ENCODE results near the gene C10orf67. TPM values are rescaled to one million over a fixed set of nuclear protein-coding genes. Genes with fewer than 3 reads are reported as not detected.
"Not testable (repeated sequence)": the region's sequence is repeated elsewhere in the genome, so short reads cannot be mapped to it uniquely, and the experiment has no call there.

C10orf67 gene
- total RNA-seq, 2 experiments from 2014 or later = 0.15 TPM; not detected in 1

DNA sequence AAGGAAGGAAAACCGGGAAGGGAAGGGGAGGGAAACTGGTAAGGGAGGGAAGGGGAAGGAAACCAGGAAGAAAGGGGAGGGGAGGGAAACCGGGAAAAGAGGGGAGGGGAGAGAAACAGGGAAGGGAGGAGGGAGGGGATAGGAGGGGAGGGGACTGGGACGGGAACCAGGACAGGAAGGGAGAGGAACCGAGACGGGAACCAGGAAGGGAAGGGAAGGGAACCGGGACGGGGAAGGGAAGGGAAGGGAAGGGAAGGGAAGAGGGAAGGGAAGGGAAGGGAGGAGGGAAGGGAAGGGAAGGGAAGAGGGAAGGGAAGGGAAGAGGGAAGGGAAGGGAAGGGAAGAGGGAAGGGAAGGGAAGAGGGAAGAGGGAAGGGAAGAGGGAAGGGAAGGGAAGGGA is 13.6 kb downstream of the C10orf67 start:
- ChIA-PET POLR2A (no interaction called here), CTCF (no interaction called here)

DNA sequence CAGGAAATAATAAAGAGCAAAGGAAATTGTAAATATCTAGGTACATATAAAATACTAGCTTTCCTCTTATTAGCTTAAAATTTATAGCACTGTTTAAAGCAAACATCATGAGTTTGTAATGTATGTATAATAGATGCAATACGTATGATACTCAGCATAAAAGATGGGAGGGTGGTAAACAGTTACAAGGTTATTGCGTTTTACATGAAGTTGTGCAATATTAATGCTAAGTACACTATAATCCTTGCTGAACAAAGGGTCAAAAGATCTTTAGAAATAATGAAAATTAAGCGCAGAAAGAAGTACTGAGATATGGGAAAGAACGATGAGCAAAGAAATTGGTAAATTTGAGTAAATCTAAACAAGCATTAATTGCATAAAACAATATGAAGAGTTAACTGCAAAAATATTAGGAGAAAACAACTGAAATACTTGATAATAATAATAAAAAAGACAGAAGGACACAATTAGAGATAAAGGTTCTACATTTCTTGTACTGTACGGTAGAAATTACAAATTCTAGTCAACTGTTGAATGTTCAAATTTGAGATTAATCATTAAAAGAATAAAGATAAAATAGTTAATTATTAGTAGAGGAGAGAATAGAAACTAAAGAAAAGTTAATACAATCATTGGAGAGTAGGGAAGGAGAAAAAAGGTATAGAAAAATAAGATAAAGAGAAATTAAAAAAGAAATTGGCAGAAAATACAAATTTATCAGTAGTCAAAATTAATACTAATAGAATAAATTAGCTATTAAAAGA is 17.9 kb downstream of the C10orf67 start:
- CTCF ChIA-PET = no interaction called here
- POLR2A ChIA-PET = no interaction called here

DNA sequence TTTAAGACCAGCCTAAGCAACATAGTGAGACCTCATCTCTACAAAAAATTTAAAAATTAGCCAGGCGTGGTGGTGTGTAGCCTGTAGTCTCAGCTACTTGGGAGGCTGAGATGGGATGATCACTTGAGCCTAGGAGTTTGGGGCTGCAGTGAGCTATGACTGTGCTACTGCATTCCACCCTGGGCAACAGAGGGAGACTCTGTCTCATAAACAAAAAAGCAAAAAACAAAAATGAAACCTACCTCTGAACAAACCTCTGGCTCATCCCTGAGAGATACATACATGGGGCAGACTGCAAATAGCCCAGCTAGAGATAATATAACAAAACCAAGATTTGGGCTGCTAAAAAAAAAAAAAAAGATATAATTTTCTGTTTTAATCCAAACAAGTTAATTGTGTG is 19.5 kb downstream of the C10orf67 start:
- POLR2A ChIA-PET = no interaction called here
- CTCF ChIA-PET = no interaction called here

DNA sequence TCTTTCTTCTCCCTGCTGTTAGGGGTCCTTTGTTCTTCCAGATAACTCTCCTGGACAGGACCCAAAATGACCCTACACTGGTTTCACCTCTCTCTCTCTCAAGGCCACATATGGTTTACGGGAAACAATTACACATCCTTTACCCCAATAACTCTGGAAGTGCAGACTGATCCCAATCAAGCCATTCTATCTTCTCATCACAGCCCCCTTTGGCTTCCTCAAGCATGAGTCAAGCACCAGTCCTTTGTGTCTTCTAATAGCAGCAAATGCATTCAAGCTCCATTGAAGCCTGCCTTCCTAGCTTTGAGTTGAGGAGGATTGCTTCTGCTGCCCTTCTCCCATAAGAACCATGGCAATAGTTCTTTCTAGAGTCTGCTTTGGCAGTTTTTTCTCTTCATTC is 20.2 kb downstream of the C10orf67 start:
- ChIA-PET POLR2A (no interaction called here), CTCF (interaction anchor here (1.4 kb wide), 1 partner anchor 10 kb away, joined by 5 read pairs; no protein-coding TSS in a partner anchor)

DNA sequence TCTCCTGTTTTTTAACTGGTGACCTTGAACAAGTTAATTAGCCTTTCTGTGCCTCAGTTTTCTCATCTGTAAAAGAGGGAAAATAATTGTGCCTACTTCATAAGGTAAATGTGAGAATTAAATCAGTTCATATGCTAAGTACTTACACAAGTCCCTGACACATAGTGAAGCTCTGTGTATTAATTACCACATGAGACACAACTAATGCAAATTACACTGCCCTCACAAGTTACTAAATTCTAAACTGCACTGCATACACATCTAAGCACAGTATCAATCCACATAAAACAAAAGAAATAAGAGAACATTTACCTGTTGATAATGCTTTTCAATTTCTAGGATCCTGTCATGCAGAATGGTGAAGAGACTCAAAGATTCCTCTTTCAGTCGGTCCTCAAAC is 22.5 kb downstream of the C10orf67 start:
- ChIA-PET POLR2A (no interaction called here), CTCF (no interaction called here)

DNA sequence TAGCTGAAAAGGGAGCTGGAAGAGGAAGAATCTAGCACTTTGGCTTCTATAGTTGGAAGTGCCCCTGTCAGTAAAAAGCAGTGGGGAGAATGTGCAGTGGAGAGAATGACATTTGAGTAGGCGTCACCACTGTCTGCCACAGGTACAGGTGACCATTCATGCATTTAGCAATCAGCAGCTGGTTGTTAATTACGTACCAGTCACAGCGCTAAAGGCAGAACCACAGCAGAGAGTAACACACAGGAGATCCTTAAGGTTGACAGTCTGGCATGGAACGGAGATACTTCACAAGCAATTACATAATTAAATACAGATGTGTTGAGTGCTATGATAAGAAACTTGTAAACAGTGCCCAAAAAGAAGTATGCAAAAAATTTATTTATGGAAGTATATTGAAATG is 24.8 kb downstream of the C10orf67 start:
- POLR2A ChIA-PET = no interaction called here
- CTCF ChIA-PET = no interaction called here

DNA sequence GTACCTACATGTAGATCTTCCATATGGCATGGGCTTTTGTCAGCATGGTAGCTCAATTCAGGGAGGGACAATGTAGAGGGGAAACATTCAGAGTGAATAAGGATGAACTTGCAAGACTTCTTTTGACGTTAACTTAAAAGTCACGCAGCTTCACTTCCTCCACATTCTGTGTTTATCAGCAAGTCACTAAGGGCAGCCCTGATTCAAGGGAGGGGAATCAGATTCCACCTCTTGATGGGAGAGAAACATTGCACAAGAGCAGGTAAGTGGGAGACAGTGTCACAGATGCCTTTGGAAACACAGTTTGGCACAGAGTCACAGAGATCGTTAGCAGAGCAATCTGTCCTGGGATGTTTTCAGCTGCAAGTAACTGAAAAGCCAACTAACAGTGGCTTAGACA is 26.2 kb downstream of the C10orf67 start:
- CTCF ChIA-PET = interaction anchor here (1.1 kb wide), 1 partner anchor 79 kb away, joined by 3 read pairs; no protein-coding TSS in a partner anchor

DNA sequence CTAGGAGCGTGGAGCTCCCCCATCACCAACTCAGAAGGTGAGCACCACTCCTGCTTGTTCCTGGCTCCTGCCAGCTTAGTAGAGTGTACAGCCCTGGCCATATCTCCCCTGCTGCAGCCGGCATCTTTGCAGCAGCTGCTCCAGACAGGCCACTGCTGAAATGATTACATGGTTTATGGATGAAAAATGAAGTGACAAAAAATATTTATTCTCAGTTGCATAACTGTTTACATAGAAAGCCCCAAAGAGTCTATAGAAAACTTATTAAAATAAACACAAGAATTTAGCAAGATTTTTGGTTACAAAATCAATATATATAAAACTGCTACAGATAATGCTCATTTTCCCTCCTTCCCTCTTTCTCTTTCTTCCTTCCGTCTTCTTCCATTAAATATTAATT is 27.2 kb downstream of the C10orf67 start:
- ChIA-PET CTCF (interaction anchor here (1.1 kb wide), 1 partner anchor 80 kb away, joined by 3 read pairs; no protein-coding TSS in a partner anchor), POLR2A (no interaction called here)

More for the DNA sequence above, 26.2 kb downstream of the C10orf67 start:
- POLR2A ChIA-PET = no interaction called here

DNA sequence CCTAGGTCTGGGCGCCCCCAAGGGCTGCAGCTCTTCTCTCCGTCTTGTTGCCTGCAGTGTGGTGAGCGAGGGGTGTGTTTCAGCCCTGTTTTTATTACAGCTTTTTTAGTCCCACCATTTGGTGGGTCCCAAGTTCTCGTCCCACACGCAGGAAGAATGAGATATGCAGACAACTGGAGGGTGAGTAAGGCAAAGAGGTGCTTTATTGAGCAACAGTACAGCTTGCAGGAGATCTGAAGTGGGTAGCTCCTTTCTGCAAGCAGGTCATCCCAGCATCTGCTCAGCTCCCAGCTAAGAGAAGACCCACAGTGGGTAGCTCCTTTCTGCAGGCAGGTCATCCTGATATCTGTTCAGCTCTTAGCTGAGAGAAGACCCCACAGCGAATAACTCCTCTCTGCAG is 28.2 kb downstream of the C10orf67 start:
- POLR2A ChIA-PET = no interaction called here
- CTCF ChIA-PET = no interaction called here

DNA sequence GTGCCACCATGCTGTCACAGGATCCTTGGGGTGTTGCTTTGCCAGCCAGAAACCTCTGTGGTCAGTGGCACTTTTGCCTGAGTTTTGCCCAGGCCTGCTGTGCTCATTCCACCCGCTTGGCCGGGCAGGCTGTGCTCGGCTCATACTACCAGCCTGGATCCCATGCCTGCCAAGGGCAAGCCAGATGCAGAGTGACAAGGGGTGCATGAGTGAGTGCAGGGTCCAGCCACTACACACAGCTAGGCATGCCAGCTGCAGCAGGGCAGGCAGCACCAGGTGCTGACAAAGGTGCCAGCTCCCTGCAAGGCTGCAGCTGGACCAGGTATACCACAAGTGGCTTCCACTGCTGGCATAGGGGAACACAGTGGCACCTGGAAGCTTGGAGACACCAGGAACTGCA is 28.6 kb downstream of the C10orf67 start:
- CTCF ChIA-PET = interaction anchor here (0.5 to 1.8 kb wide), 4 partner anchors 30 to 1044 kb away, joined by 3 to 9 read pairs (median 5); no protein-coding TSS in a partner anchor
- POLR2A ChIA-PET = no interaction called here

DNA sequence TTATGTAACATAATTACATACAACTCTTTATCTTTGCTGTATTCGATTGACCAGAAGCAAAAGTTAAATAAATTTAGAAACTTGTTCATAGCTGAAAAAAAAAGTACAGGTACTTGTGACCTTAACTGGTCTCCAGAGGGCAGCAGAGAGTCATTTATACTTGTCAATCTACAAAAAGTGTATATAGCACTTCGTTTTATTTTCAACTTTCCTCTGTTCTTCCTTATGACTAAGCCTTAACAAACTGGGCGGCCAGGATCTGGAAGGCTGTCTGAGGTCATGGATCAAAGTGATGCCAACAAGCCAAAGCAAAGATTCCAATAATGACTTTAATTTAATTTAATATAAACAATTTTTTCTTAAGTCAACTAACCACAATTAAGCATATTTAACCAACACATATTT is 29.8 kb downstream of the C10orf67 start:
- ChIA-PET CTCF (interaction anchor here (0.8 to 1.8 kb wide), 8 partner anchors 9 to 882 kb away, joined by 3 to 9 read pairs (median 4); no protein-coding TSS in a partner anchor), POLR2A (no interaction called here)

DNA sequence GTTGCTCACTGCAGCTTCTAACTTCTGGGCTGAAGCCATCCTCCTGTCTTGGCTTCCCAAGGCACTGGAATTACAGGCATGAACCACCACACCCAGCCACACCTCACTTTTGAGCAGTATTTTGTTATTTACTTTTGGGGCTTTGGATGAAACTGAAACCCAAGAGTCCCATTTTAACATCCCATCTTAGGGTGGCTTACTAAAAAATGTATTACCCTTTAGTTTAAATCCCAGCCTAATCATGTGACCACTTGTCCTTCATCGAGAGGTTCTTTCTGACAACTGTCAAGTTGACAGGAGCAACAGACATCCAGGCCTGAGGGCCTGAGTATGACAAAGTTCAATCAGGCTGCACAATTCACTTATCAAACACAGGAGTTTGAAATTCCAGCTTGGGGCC is 33.6 kb downstream of the C10orf67 start:
- ChIA-PET POLR2A (no interaction called here), CTCF (interaction anchor here (1.1 kb wide), 1 partner anchor 16 kb away, joined by 3 read pairs; no protein-coding TSS in a partner anchor)

DNA sequence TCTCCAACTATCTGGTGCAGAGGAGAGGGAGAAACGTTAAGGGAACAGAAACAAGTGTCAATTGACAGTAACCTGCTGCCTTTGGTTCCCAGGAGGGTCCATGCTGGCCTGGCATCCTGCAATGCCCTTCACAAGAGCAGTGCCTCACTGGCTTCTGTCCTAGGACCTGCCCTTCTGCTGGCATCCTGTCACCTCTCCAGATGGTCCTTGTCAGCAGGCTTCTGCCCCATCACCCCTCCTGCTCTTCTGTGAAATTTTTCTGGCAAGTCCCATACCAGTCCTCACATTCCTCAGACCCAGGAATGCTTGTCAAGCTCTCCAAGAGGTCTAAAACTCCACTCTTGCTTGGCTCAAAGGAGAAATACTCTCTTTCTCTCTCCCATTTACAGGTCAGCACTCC is 34.2 kb downstream of the C10orf67 start:
- POLR2A ChIA-PET = no interaction called here
- CTCF ChIA-PET = no interaction called here

DNA sequence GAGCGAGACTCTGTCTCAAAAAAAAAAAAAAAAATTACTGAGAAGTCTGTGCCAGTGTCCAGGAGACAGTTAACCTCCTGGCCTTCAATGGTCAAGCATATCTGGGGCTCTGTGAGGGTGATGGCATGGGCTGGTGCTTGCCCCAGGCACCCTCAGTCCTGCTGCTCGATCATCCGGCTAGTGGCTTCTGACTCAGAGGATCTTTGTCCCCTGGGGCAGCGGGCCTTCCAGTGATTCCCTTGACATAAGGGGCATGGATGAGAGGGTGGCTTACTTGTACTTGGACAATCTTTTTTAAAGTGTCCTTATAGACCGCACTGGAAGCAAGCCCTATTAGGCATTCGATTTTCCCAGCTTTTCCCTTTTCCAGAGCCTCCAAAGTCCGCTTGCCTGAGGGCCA is 44.6 kb downstream of the C10orf67 start:
- POLR2A ChIA-PET, CTCF ChIA-PET: not testable (repeated sequence)

DNA sequence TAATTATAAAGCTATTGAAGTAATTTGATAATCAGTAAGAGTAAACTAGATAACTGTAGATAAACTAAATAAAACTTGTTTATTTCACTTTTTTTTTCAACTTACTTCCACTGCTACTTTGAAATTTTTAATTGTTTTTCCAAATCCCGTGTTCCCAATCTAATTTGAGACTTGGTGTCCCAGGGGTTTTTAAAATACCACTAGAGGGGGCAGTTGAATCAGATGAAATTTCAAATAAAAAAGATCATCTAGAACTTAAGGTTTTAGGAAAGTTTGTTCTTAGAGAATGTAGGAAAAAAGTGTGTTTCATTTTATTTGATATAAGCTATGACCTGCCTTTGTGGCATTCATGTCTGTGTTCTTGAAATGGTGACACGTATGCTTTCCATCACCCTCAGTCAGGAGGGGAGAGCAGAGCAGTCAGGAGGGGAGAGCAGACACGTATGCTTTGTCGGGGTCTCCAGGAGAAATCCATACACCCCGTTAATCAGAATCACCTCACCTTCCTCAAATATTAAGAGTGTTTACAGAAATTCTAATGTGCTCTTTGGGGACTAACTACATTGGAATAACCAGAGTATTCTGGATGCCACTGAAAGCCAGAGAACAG is 49.9 kb downstream of the C10orf67 start:
- POLR2A ChIA-PET = no interaction called here
- CTCF ChIA-PET = interaction anchor here (0.6 to 2.5 kb wide), 3 partner anchors 17 to 1226 kb away, joined by 3 to 10 read pairs (median 3); no protein-coding TSS in a partner anchor

DNA sequence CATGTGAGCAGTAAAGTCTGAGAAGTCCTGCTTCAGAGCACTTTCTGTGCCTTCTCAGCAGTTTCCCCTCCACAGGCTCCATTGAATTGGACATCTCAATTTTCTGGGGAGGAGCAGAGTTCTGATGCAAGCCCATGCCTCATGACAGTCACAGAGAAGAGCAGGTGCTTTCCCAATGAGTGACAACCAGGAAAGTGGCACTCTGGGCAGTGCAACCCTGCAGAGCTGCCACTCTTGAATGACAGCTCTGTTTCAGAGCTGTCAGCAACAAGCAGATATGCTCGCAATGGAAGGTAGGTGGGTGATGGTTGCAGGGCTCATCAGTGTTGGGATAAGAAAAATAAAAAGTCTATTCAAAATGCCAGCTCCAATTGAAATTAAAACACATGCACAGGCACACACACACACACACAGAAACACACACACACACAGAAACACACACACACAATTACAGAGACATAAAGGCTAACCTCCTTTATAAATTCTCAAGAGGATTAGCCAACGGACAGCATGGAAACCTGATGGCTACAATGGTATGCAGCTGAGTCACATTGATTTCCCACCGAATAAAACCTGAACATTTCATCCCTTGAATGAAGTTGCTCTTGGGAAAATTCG is 50.5 kb downstream of the C10orf67 start:
- ChIA-PET POLR2A (no interaction called here), CTCF (interaction anchor here (0.6 to 2.5 kb wide), 3 partner anchors 18 to 1227 kb away, joined by 3 to 10 read pairs (median 3); no protein-coding TSS in a partner anchor)

DNA sequence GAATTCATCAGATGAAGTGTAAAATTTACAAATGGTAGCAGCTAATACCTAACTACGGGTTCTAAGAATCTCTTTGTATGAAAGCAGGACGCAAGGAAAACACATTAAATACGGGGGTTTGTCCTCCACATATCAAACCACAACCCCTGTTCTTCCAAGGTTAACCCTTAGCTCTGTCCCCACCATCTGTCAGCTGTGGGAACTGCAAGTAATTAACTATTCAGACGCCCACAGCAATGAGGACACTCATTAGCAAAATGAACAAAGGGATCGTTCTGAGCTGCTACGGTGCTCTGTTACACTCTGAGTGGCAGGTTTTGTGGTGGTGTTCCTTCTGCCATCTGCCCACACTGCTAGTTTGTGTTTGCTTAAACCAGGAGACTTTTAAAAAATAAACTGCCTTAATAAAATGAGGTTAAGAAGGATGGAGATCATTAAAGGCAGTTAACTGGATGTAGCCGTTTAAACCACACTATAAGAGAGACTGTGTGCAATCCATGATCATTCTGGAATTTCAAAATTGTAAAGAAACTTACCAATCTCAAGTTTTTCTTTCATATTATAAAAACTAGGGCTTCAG is 51.4 kb downstream of the C10orf67 start:
- ChIA-PET POLR2A (no interaction called here), CTCF (interaction anchor here (1.3 to 2.5 kb wide), 2 partner anchors 120 to 135 kb away, joined by 3 to 10 read pairs; no protein-coding TSS in a partner anchor)

DNA sequence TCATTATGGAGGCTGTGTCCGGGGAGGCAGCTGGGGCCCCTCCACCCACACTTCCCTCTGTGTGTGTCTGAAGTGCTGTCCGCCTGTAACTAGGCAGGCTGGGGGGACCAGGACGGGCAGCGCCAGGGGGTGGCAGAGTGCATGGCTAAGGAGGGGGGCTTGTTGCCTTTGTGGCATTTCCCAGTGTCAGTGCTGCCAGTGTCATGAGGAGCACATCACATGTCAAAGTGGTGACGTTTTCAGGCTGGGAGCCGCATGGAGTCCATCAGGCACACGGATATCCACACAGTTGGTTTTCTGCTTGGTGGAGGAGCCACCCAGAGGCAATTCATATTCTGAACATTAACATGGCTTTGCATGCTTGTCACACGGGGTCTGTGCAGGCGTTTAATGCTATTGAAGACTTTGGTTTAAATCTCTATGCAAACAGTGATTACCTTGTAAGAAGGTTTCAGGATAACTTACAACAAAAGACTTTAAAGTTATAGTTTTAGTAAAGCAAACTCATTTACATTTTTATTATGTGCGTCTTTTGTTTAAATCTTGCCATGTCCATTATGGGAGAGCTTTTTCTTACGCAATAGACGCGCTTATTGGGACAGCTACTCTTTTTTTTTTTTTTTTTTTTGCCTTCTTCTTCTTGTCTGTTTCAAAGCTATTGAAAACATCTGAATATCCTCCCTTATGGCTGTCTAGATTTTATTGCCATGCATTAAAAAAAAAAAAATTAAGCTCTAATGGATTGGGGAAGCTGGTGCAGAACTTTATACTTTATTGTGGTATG is 52.9 kb downstream of the C10orf67 start:
- POLR2A ChIA-PET = no interaction called here
- CTCF ChIA-PET = no interaction called here

DNA sequence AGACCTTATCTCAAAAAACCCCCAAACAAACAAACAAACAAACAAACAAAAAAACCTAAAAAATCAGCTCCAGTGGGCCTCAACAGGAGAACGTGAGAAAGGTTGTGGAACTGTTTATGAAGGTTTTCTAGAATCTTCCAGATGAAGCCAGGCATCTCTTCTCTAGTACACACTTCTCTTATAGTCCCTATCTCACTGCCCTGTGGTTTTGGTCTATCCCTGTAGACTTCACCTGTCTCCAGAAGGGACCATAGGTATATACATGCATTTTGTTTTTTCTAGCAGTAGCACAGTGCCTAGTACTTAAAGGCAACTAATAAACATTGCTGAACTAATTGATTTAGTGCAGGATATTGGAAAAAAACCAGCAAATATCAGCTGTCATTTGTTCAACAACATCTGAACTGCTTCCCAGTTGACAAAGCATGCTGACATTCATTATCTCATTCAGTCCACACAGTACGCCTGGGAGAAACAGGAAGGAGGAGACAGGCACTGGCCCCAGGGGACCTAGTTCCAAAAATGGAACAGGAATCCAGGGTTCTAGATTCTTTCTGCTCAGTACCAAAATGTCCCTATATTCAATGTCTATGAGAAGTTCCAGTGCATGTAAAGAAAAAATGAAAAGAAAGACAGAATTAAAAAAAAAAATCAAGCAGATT is 59.8 kb downstream of the C10orf67 start:
- POLR2A ChIA-PET = no interaction called here
- CTCF ChIA-PET = no interaction called here
